PC-9 (cell line): ENCODE results near the gene MDFIC.

Experiments used
- EZH2 ChIP-seq: fragments of 200-600 bp; sonication (generic); IDR thresholded peaks from 2 replicates; pipeline ENCODE4 v1.8.0; 2017; ENCODE audit warnings: antibody characterized with exemption, low read depth
- TF ChIP-seq, protein P1 (sequence below): fragments of 200-600 bp; sonication (generic); conservative IDR thresholded peaks from 2 replicates; pipeline ENCODE4 v1.6.1; 2017; ENCODE audit warnings: mixed run types, antibody characterized with exemption, mild to moderate bottlenecking, moderate library complexity

DNA sequence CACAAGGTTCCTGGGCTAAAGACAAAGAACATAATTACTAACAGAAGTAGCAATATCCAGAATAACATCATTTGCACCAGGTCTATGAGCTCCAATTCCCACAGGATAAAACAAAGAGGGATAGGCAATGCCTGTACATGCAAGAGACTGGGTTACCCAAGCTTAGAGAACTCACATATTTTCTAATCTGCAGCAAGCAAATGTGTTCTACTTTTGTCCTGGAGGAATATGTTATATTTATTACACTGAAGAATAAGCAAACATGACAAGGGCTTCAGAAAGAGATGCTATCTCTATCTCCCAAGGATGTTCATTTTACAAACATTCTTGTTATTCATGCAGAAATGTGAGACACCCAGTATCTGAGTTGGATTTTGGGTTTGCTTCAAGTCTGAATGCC is 118.6 kb downstream of the MDFIC start:
- TF ChIP-seq, protein P1, sequence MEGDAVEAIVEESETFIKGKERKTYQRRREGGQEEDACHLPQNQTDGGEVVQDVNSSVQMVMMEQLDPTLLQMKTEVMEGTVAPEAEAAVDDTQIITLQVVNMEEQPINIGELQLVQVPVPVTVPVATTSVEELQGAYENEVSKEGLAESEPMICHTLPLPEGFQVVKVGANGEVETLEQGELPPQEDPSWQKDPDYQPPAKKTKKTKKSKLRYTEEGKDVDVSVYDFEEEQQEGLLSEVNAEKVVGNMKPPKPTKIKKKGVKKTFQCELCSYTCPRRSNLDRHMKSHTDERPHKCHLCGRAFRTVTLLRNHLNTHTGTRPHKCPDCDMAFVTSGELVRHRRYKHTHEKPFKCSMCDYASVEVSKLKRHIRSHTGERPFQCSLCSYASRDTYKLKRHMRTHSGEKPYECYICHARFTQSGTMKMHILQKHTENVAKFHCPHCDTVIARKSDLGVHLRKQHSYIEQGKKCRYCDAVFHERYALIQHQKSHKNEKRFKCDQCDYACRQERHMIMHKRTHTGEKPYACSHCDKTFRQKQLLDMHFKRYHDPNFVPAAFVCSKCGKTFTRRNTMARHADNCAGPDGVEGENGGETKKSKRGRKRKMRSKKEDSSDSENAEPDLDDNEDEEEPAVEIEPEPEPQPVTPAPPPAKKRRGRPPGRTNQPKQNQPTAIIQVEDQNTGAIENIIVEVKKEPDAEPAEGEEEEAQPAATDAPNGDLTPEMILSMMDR: no peak
- TF ChIP-seq EZH2: no peak
